ENCODE measurements around the gene GPC6. TPM values are rescaled to one million over a fixed set of nuclear protein-coding genes. Genes with fewer than 3 reads are reported as not detected.

GPC6 gene
- total RNA-seq, 1 experiment from 2014 or later = not detected

DNA sequence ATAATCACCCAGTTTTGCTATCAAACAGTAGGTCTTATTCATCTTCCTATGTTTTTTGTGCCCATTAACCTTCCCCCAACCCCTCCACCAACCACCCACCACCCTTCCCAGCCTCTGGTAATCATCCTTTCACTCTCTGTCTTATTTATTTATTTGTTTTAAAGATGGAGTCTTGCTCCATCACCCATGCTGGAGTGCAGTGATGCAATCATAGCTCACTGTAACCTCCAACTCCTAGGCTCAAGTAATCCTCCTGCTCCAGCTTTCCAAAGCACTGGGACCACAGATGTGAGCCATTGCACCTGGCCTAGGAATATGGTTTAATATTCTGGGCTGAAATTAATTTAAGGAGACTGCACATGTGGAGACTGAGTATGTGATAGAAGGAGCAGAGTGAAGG is 527.0 kb downstream of the GPC6 start:
- no peak overlapping the region for H3K4me3 ChIP-seq
- no peak overlapping the region for H2AFZ ChIP-seq
- ChIA-PET POLR2A (ENCODE audit: unreplicated experiment) (no interaction called here), CTCF (no interaction called here)
- H3K79me2 ChIP-seq (ENCODE audit: low read depth) = no peaks in the 10 kb centered on the region
- H3K27me3 ChIP-seq (ENCODE audit: insufficient read depth, low read depth) = no peaks in the 10 kb centered on the region
- no TSS peak for BruUV-seq (replicated peaks)
- no peak for DNase-seq
- H3K9me3 ChIP-seq (ENCODE audit: insufficient read depth, low read depth) = no peaks in the 10 kb centered on the region
- no peak overlapping the region for H3K27ac ChIP-seq
- TF ChIP-seq, protein P1, sequence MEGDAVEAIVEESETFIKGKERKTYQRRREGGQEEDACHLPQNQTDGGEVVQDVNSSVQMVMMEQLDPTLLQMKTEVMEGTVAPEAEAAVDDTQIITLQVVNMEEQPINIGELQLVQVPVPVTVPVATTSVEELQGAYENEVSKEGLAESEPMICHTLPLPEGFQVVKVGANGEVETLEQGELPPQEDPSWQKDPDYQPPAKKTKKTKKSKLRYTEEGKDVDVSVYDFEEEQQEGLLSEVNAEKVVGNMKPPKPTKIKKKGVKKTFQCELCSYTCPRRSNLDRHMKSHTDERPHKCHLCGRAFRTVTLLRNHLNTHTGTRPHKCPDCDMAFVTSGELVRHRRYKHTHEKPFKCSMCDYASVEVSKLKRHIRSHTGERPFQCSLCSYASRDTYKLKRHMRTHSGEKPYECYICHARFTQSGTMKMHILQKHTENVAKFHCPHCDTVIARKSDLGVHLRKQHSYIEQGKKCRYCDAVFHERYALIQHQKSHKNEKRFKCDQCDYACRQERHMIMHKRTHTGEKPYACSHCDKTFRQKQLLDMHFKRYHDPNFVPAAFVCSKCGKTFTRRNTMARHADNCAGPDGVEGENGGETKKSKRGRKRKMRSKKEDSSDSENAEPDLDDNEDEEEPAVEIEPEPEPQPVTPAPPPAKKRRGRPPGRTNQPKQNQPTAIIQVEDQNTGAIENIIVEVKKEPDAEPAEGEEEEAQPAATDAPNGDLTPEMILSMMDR (conservative IDR thresholded peaks at IDR 0.05) = no peak
- no peak for TF ChIP-seq EZH2 (IDR thresholded peaks at IDR 0.05; ENCODE audit: low read depth)
- intact Hi-C loops (cut with micrococcal nuclease; ENCODE audit: unreplicated experiment) = no loop called here
- no peaks in the 10 kb centered on the region for H3K36me3 ChIP-seq (ENCODE audit: low read depth)
- H4K20me1 ChIP-seq (ENCODE audit: insufficient read depth) = no peaks in the 10 kb centered on the region; the same call in 1 of the 2 replicates
- no peaks in the 10 kb centered on the region for H3K4me1 ChIP-seq (replicated peaks; ENCODE audit: insufficient read depth)
- H3K4me2 ChIP-seq = no peak overlapping the region
- no peaks in the 10 kb centered on the region for H3F3A ChIP-seq (ENCODE audit: insufficient read depth, low read depth)
- H3K9me2 ChIP-seq (ENCODE audit: insufficient read depth) = no peaks in the 10 kb centered on the region

DNA sequence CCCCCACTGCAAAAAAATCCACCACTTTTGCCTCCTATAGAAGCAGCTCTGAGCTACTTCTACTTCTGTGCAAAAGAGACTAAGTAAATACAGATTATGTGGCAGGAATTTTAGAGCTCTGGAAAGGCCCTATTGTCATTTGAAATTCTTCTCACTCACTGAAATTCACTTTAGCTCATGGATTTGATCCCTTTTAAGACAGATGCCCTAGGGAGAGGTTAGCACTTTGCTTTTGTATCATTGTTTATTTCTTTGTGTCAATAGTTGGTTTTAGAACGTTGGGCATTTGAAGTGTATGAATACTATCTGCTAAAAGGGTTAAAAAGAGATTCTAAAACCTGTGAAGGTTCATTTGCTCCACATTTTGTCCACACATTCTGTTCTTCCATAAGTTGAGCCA is 528.7 kb downstream of the GPC6 start:
- no peaks in the 10 kb centered on the region for H3K27me3 ChIP-seq (ENCODE audit: insufficient read depth, low read depth)
- BruUV-seq (replicated peaks) = no TSS peak
- H3K4me1 ChIP-seq (replicated peaks; ENCODE audit: insufficient read depth) = no peaks in the 10 kb centered on the region
- no peaks in the 10 kb centered on the region for H3F3A ChIP-seq (ENCODE audit: insufficient read depth, low read depth)
- H2AFZ ChIP-seq = no peak overlapping the region
- H3K4me3 ChIP-seq = no peak overlapping the region
- DNase-seq = peak in 1 of 2 experiments; percentile 6
- ChIA-PET POLR2A (ENCODE audit: unreplicated experiment) (no interaction called here), CTCF (no interaction called here)
- no peak overlapping the region for H3K27ac ChIP-seq
- H3K4me2 ChIP-seq = no peak overlapping the region
- H3K9me2 ChIP-seq (ENCODE audit: insufficient read depth) = no peaks in the 10 kb centered on the region
- TF ChIP-seq EZH2 (IDR thresholded peaks at IDR 0.05; ENCODE audit: low read depth) = no peak
- TF ChIP-seq, protein P1 (conservative IDR thresholded peaks at IDR 0.05) = no peak
- H4K20me1 ChIP-seq (ENCODE audit: insufficient read depth) = no peaks in the 10 kb centered on the region; the same call in 1 of the 2 replicates
- no peaks in the 10 kb centered on the region for H3K79me2 ChIP-seq (ENCODE audit: low read depth)
- intact Hi-C loops (cut with micrococcal nuclease; ENCODE audit: unreplicated experiment) = no loop called here
- no peaks in the 10 kb centered on the region for H3K9me3 ChIP-seq (ENCODE audit: insufficient read depth, low read depth)
- no peaks in the 10 kb centered on the region for H3K36me3 ChIP-seq (ENCODE audit: low read depth)

DNA sequence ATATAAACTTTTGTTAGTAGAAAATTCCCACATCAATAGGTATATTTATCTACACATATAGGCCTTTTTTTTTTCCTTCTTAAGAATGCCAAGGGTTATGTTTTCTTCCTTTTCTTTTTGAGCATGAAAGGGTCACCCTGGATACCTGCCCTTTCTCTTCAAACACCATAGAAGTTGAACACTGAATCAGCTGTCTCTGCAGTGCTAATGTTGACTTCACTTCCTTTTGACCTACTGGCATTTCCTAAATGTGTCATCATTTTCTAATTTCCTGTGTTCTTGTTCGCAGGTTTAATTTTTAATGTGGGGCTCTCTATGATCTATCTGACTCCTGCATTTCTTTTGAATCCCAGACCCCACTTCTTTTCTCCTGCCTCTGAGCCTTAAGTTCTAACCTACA is 532.0 kb downstream of the GPC6 start:
- Histone ChIP-seq H4K20me1 (ENCODE audit: insufficient read depth) (no peaks in the 10 kb centered on the region; the same call in 1 of the 2 replicates), H3K79me2 (ENCODE audit: low read depth) (no peaks in the 10 kb centered on the region), H3K4me1 (replicated peaks; ENCODE audit: insufficient read depth) (no peaks in the 10 kb centered on the region), H3K9me2 (ENCODE audit: insufficient read depth) (no peaks in the 10 kb centered on the region), H3K36me3 (ENCODE audit: low read depth) (no peaks in the 10 kb centered on the region), H3K4me3 (no peak overlapping the region), H3K9me3 (ENCODE audit: insufficient read depth, low read depth) (peaks cover 3% of the 10 kb centered on the region; the same call in 1 of the 2 replicates), H3K27ac (no peak overlapping the region), H3K27me3 (ENCODE audit: insufficient read depth, low read depth) (no peaks in the 10 kb centered on the region), H2AFZ (no peak overlapping the region; the same call in 1 of the 2 replicates), H3K4me2 (no peak overlapping the region), H3F3A (ENCODE audit: insufficient read depth, low read depth) (no peaks in the 10 kb centered on the region)
- ChIA-PET CTCF (no interaction called here), POLR2A (ENCODE audit: unreplicated experiment) (no interaction called here)
- no TSS peak for BruUV-seq (replicated peaks)
- no peak for DNase-seq
- intact Hi-C loops (cut with micrococcal nuclease; ENCODE audit: unreplicated experiment) = no loop called here
- no peak for TF ChIP-seq EZH2 (IDR thresholded peaks at IDR 0.05; ENCODE audit: low read depth)
- TF ChIP-seq, protein P1 (conservative IDR thresholded peaks at IDR 0.05) = no peak
